ELF-1 (cell line): ENCODE measurements around the gene TAF10.

ENCODE experiments used
- DNase-seq: peaks from one replicate; pipeline ENCODE4 v3.0.0-alpha.2; 2016; ENCODE audit warnings: low read depth, low spot score

TAF10 gene

DNA sequence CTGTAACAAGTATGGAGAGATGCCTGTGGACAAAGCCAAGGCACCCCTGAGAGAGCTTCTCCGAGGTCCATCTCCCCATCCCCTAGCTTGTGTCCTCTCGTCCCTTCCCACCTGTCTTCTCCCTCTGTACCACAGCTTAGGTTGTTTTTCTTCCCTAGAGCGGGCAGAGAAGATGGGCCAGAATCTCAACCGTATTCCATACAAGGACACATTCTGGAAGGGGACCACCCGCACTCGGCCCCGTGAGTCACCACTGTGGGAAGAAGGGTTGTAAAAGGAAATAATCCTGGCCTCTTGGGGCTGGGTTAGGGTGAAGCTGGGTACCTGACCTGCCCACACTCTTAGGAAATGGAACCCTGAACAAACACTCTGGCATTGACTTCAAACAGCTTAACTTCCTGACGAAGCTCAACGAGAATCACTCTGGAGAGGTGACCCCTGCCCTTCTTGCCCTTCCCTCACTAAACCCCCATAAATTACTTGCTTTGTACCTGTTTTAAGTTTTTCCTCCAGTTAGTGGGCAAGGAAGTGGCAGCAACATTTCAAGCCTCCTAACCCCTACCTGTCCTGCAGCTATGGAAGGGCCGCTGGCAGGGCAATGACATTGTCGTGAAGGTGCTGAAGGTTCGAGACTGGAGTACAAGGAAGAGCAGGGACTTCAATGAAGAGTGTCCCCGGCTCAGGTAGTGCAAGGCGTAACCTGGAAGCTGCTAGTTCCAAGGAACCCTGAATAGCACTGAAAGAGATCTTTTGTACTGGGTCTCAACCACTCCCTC is 3.1 kb downstream of the TAF10 start:
- DNase-seq, result no peak

DNA sequence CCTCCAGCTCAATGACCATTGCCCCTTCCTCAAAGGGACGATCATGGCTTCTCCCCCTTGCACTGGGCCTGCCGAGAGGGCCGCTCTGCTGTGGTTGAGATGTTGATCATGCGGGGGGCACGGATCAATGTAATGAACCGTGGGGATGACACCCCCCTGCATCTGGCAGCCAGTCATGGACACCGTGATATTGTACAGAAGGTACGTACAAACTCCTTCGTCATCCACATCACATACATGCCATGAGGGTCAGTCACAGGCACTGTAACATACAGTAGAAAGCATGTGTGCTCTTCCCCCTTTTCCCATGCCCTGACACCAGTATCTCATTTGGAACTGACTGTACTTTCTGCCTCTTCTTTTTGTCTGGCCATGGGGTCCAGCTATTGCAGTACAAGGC is 4.0 kb downstream of the TAF10 start:
- no peak for DNase-seq

DNA sequence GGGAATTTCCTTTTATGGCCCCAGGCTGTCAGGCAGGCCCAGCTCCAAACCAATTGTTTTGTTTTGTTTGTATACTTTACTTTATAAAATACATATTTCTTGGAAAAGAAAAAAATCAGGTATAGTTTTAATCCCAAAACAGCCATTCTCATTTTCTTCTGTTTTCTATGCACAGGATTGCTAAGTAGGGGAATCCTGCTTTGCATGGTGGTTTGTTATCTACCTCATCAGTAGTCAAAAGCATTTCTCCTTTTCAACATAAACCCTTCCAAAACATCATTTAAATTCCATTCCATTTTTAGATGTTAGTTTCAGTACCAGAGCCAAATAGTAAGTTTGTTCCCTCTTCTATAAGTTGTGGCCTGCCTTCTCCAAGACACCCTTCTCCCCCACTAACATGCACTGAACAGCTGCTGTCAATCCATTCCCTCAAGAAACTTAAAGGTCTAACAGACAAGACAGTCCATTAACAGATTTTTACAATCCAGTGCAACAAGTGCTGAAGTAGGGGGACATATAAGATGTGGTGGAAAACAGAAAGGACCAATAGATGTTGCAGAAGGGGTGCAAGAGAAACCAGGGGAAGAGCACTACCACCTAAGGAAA is 4.7 kb downstream of the TAF10 start:
- no peak for DNase-seq

DNA sequence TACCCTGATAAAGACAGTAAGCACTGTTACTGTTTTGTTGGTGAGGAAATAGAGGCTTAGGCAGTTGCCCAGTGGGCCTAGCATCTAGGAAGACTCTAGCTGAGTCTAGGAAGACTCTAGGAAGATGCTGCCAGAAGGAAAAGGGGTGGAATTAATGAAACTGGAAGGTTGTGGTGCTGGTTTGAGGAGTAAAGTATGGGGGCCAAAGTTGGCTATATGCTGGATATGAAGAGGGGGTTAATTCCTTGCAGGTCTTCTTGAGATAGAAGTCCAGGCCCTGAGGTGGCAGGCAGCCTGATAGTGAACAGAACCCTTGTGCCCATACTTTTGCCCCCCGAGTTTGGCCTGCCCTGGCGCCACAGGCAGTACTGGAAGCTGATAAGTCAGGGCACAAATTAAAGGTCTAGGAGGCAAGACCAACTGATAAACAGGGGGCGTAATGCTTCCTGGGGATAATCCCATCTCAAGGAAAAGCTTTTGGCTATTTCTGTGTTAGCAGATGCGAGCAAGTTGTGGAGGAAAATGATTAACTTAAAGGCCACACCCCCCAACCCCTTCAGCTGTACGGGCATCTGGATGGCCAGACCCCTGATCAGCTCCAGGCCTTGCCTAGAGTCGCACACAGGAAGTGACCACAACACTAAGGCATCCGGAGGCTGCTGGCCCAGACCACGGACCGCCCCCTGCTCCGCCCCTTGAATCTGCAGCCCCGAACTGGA is 5.4 kb downstream of the TAF10 start:
- peak; percentile 97 for DNase-seq

DNA sequence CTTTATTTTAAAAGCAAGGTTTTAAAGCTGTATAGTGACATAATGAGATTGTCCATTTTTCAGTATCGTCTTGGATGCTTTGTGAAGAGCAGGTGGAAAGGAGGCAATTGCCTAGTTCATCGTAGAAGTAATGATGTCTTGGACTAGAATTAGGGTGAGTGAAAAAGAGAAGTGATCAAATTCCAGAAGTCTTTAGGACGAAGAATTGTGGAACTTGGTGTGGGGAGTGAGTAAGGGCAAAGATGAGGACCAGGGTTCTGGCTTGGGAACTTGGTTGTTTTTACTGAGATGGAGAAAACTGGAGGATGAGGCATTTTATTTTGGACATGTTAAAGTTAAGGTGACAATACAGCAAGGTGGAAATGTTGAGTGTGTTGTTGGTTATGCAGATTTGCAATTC is 7.2 kb downstream of the TAF10 start:
- DNase-seq, result no peak

DNA sequence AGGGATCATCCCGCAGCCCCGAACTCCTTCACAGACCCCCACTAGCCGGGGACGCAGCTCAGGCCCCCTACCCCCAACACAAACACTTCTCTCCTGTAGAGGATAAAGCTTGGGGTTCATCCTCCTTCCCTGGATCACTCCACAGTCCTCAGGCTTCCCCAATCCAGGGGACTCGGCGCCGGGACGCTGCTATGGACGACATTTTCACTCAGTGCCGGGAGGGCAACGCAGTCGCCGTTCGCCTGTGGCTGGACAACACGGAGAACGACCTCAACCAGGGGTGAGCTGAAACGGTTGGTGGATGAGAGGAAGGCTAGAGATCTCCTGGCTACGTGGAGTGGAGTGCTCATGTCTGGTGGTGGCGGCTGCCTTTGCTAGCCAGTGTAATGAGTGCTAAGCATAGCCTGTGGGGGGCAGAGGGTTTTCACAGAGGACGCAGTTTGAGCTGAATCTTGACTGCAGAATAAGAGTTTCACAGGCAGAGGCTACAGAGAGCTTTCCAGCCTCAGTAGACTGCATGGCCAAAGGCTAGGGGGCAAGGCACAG is 7.9 kb downstream of the TAF10 start:
- DNase-seq, result peak; percentile 65

DNA sequence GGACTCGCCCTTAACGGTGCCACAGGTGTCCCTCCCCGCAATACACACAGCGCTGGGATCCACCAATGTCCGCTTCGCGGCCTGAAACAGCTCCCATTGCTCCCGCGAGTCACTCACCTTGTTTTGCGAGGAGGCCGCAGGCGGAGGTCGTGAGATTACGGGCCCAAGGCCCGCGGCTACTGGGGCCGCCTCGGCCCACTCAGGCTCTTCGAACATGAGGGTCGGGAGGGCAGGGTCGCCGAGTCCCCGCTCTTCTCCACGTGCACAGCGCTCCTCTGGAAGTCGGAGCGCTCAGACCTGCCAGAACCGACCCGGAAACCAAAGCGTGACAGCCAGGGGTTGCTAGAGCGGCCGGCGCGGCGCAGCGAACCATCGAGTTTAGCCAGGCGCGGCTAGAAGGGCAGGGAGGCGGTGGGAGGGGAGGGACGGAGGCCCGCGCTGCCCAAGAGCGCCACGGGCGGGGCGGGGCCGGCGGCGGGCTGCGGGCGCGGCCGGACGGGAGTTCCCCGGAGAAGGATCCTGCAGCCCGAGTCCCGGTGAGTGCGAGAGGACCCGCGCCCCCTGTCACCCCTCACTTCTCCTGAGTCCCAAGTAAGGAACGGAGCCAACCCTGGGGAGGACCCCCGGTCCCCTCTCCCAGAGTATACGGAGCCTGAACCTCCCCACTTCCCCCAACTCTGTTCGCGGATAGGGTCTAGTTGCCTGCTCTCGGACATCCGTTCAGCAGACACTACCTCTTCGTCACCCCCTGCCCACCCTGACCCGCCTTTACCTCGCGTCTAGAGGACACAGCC is 8.5 kb downstream of the TAF10 start, which contains the start of the genes ILK and RRP8:
ILK (plus strand) TSS at position 488 of the 794 bp plus-strand sequence. CDS start 498 bp downstream, outside the sequence.
RRP8 (minus strand) TSS at position 330 of the 794 bp plus-strand sequence; CDS start at position 216, 114 bp downstream.
- peak; percentile 92 for DNase-seq

DNA sequence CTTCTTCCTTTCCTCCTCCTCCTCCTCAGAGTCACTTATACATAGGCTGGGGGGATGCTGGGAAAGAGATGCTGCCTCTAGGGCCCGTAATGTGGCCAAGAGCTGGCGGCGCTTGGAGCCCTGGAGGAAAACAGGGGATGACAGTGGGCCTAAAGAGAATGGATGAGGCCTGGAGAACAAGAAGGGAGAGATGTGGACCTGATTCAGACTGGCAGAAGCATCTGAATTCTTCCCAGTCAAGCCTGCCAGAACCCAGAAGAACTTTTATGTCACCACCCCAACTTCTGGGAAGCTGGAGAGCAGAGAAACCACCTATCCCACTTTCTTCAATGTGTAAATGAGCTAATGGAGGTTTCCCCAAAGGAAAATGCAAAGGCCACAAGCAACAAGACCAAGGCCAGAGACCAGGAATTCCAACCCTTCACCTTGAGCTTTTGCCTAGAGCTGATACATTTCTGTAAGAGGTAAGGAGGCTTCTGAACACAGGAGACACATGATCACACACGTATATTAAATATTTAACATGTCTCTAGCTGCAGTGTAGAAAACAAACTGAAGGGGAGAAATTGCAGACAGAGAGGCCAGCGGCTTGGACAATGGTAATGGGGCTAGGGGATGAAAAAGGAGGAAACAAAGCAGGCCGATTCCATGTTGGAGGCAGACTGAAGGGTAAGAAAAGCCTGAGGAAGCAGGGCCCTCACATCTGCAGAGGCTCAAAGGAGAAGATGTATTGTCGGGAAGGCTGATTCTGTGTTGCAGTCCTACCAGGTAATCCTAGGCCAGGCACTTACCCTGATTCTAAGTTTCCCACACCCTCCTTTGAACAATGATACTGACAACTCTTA is 9.7 kb downstream of the TAF10 start:
- no peak for DNase-seq

DNA sequence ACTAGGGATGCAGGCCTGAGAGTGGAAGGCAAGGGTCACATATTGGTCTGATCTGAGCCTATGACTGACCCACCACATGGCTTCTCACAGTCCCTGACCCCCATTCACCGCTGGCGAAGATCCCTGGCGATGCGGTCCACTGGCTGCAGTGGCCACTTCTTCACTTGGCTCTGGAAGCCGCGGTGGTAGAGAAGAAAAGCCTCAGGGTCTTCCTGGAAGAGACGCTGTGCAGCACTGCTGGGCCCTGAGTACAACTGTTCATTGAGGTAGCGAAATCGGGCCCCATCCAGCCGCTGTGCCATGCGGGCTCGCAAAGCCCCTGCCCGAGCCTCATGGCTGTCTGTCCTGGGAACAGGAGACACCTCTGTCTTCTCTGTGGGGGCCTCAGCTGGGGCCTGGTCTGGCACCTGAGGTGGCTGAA is 11.0 kb downstream of the TAF10 start:
- DNase-seq, result no peak

DNA sequence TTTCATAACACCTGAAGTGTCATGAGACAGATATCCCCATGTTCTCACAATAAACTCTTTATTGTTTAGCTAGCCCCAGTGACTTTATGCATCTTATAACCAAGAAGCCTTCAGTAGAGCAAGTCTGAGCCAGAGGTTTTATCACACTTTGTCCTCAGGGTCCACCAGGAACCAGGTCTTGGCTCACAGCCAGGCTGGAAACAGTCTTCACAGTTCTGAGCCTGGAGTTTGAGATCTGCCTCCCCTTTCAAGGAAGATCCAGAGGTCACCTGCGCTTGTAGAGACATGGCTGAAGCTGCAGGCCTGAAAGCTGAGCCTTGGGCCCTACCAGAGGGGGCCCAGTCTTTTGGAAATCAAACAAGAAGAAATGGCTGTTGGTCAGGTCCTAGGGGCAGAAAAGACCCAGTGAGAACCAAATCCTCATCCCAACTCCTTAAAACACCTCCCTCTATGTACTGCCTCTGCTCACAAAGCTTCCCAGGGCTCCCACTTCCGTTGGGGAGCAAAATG is 12.1 kb downstream of the TAF10 start:
- no peak for DNase-seq

DNA sequence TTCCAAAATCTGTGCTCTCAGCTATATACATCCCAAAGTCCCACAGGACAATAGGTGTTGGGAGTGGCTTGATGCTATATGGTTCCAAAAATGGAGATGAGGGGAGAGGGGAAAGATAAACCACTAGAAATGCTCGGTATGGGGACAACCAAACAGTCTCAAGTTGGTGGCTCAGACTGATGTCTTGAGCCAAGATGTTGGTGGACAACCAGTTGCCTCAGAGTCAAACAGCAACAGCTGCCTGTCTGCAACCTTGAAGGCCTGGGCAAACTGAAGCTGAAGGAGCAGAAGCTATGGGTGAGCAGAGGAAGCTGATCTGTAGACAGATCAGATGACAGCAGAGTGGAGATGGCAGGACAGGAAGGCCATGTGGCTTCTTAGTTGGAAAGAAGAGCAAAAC is 12.6 kb downstream of the TAF10 start:
- DNase-seq, result no peak

DNA sequence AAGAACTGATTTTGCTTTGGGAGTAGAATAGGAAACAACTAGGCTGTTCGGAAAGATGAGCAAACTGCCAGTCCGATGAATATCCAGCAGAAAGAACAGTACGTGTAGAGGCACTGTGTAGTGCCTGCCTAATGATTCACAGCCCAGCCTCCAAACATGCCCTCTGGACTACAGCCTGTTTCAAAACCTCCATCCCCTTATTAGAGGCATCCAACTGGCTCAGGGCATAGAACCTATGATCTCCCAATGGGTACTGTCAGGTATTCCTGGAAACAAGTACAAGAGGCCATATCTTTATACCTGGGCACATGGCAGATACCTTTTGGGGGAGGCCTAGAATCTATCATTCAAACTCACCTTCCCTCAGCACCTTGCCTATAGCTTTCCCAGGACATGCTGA is 13.5 kb downstream of the TAF10 start:
- no peak for DNase-seq

DNA sequence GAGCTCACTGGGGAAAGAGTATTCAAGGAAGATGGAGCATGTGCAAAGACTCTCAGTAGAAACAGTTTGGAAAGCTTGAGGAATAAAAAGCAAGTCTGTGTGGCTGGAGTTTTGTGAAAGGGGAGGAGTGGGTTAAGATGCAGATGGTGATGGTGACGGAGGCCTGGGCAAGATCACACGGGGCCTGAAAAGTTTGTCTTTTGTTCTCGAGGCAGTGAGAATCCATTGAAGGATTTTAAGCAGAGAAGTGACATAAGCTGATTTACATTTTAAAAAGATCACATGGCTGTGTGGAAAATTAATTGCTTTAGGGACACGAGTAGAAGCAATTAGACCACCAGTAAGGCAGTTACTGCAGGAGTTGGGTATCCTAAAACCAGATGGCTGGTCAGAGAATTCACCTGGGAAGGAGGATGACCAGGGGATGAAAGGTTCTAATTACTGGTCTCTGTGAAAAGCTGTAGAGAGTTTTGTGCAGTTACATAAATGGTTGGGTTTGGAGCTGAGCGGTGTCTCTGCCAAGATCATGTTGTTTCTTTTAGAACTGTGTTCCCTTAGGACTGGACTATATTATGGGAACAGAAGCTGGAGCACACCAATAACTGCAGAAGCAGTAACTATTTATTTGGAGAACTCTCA is 15.7 kb downstream of the TAF10 start:
- no peak for DNase-seq

DNA sequence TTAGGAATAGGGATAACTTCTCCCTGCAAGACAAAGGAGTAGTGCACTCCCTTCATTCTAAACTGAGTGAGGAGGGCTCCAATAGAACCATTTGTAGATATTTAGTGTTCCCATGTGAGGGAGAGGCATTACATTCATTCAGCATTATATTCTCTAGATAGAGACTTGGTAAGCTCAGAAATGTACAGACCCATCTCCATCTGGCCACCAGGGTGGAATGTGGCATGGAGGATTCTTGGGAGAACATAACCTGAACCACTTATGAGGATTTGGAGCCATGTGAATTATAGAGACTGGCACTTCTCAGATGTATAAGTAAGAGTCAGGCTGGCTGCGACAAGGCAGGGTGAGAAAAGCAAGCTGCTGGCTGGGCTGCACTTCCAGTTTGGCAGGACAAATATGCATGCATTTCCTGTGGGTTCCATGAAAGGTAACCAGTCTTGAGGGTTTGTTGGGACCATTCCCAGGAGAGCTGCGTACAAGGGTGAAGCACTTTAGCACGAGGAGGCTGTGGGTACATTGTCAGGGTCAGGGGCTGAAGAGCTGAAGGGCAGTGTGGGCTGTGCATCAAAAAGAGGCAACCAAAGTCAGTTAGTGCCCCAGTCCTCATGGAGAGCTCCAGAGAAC is 17.8 kb downstream of the TAF10 start:
- no peak for DNase-seq

DNA sequence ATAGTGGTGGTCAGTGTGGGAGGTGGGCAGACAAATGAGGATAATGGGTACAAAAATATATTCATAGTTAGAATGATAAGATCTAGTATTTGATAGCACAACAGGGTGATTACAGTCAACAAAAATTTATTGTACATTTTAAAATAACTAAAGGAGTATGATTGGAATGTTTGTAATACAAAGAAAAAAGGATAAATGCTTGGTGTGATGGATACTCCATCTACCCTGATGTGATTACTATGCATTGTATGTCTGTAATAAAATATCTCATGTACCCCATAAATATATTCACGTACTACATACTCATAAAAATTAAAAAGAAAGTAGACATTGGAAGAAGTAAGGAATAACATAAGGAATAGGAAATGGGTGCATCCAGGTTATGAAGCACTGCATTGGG is 24.0 kb downstream of the TAF10 start:
- no peak for DNase-seq

DNA sequence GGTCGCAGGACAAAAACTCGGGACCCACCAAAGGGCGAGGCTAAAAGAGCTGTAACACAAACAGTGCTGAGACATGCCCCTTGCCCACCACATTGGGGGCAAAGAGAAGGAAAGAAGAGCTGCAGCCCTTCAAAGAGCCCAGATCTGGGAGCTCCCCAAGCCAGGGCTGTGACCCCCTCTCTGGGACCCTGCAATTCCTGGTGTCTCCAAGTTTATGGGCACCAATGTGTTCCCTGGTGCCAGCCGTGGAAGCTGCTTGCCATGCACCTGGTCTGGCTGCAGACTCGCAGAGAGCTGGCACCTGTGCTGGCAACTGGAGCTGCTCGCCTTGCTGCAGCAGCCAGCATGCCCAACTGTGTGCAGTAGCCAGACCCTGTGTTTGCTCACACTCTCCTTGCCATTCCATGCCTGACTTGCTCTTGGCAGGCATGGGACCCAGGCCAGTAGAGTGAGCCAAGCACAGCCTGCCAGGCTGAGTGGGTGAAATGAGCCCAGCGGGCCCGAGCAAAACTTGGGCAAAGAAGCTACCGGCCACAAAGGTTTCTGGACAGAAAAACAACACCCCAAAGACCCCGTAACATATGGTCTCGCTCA is 24.6 kb downstream of the TAF10 start:
- DNase-seq, result no peak

DNA sequence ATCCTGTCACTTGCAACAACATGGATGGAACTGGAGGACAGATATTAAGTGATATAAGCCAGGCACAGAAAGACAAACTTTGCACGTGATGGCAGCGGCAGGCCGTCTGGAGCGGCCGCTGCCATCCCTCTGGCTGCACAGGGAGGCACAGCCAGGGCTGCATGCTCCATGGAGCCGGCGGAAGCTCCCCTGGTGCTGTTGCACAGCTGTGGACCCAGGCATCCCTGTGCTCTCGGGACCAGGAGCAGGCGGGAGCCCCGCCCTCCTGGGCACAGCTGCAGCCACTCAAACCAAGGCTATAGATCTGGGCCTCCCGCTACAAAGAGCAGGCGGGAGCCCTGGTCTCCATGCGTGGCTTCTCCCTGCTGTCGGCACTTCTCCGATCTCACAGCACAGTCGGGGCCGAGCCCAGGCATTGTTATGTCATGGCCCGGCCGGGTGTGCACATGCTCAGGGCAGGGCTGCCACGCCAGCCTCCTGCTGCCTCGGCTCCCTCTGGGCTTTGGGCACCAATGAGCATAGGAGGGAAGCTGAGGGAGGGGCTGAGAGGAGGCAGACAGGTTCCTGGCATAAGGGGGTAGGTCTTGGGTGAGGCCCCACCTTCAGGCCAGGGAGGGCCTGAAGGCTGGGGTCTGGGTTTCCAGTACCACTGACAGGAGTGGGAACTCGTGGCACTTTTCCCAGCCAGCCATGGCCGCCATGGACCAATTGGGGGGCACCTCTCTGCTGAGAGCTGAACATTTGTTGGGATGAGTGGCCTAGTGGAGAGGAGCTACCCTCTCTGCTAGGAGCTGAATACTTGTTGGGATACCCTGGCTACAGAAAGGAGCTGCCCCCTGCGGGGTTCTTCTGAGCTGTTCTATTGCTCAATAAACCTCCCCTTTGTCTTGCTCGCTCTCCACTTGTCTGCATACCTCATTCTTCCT is 25.3 kb downstream of the TAF10 start:
- no peak for DNase-seq

DNA sequence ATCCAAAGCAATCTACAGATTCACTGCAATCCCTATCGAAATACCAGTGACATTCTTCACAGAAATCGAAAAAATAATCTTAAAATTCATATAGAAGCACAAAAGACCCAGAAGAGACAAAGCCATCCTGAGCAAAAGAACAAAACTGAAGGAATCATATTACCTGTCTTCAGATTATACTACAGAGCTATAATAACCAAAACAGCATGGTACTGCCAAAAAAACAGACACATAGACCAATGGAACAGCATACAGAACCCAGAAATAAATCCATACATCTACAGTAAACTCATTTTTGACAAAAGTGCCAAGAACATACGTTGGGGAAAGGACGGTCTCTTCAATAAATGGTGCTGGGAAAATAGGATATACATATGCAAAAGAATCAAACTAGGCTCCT is 27.5 kb downstream of the TAF10 start:
- DNase-seq, result no peak
